GM21367 (cell line): ENCODE data around the gene ATG10.
A peak's percentile ranks its signal among the peaks of the same experiment; 100 is the strongest.
"Not testable (repeated sequence)": the region's sequence is repeated elsewhere in the genome, so short reads cannot be mapped to it uniquely, and the experiment has no call there.

Source experiments
- ATAC-seq: cut with Tn5 transposase; IDR thresholded peaks from one replicate; pipeline ENCODE4 v1.9.1; 2021; ENCODE audit not compliant: unreplicated experiment

Gene ATG10

GRCh38 chr5:82218374-82219156, 246.7 kb downstream of the ATG10 start:
- ATAC-seq: no peak

DNA sequence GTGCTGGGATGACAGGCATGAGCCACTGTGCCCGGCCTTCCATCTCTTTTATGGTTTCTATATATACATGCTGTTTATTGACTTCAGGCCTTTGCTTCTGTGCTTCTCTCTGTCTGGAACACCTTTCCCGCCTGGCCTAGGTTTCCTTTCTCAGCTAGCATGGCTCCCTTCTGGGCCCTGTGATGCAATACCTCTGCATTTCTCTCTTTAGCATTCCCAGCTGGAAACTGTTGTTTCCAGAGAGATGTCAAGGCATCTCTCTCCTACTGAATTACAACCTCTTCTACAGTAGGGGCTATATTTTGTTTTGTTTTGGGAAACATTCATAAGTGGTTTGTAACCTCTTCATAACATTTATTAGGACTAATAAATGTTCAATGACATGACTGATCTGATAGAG, 249.2 kb downstream of the ATG10 start:
- ATAC-seq: no peak

DNA sequence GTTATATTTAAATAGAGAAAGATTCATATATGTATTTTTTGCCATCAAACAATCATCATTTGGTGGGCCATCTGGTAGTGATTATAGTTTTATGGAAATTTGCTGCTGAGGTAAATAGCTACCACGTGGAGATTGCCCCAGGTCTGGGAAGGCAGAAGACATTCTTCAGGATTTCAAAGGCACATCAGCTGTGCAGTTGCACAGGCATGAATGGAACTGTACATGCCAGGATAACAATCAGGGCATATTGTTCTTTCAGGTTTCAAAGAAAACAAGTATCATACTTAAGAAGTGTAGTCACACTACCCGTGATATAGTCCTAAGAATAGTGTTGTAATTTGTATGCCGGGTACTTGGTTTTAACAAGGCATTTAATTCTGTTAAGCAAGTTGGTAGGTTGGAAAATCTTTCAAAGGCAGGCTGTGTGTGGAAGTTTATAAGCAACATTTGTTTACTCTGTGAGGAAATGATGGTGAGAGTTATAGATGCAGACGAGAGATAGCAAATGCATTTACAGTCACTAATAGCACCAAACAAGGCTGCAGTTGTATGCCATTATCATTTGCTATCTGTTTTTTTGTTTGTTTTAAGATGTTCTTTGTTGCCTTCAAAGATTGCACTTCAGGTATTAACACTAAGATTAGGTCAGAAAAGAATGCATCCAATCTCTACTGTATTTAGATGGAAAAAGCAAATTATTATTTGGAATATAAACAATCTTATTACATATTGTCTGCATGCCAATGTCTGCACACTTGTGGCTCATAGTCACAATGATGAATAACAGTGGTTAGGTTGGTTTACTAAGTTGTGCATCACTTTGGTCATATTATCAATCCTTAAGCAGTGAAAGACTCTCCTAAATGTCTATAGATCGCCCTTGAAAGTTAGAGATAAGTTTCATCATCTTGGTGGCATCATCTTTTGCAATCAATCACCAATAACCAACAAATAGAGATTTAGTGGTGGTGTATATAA, 251.1 kb downstream of the ATG10 start:
- ATAC-seq: no peak

DNA sequence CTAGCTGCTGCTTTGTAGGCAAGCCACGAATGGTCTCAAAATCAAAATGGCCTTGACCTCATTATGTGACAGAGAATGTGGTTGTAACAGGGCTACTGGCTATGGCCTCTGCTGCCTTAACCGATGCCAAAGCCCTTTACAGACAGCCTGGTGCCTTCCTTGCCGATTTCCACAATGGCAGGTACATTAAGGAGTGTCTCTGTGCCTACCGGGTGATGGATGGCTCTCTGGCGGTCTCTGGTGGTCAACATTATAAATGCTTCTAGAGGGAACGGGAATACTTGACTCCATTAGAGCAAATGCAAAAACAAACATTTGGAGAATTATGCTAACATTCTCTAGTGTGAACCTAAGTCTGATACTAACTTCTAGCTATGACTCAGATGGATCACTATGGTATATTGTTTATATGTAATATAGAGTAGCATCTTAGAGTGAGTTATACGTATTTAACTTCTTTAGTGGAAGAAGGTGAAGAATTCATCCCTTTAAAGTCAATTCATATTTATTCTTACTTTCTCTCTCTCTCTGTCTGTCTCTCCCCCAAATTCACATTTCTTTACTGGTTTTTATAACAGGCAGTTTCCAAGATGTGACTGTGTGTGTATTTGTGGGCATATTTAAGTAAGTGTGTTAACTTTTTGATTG, 253.8 kb downstream of the ATG10 start:
- ATAC-seq: peak; percentile 89

DNA sequence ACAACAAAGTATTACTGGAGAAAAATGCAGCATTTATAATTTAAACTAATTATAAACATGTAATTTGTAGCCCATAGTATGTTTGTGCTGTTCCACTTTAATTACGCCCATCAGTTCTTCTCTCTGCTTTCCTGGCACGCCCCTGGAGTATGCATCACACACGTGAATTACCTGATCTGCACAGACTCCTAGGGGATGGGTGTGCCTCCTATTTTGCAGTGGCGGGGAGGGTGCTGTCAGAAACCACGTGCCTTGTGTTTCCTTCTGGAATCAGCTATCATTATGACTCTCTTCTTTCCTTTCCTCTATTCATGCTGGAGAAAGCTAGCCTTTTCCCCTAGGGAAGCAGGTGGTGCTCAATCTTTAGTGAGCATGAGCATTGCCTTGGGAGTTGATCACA, 263.1 kb downstream of the ATG10 start:
- no peak for ATAC-seq

- ATAC-seq: no peak
Measured at GRCh38 chr5:82244151-82244550, 272.3 kb downstream of the ATG10 start.

DNA sequence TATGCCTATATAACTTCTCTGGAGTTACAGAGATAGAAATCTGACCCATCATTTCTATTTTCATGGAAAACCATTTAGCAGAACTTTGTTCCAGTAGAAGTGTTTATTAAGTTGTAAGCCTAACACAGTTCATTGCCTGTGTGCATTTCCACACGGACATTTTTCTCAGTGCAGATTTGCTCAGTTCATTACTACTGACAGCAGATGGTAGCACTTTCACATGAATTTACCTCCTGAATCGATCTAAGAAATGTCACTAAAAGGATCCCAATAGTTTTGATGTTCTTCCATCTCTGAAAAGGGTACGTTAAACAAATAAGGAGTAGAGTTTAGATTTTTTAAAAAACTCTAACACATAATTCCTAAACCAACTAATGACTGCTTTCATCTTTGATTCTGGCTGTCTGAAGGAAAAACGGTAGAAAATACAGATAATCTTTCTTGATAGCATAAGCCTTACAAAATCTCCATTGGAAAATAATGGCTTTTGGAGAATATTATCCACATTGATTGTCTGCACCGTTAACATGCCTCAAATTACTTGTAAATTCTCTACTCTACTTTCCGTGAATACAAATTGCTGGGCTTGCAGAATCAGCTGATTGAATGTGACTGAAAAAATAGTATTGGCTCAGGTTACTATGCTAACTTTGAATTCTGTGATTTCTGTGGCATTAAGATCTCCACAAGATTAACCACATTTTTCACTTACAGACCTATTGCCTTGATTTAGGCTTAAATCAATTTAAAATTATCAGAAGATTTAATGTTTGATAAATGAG, 273.2 kb downstream of the ATG10 start:
- no peak for ATAC-seq

GRCh38 chr5:82246960-82247574, 275.2 kb downstream of the ATG10 start:
- no peak for ATAC-seq

DNA sequence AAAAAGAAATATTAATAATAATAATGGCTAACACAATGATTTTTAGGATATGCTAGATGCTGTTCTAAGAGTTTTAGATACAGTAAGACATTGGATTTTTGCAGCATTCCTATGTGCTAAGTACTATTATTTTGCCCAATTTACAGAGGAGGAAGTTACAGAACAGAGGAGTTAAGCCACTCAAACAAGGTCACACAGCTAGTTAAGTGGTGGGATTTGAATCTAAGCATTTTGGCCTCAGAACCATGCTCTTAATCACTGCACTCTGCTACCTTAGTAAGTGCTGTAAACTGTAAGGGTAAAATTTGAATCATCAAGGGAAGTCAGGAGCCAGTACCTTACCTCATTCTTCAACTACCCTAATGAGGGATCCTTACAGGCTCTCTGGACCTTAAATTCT, 280.9 kb downstream of the ATG10 start:
- ATAC-seq: no peak

- no peak for ATAC-seq
Measured at GRCh38 chr5:82255844-82256243, 284.0 kb downstream of the ATG10 start.

GRCh38 chr5:82257247-82257646, 285.4 kb downstream of the ATG10 start:
- ATAC-seq: no peak

DNA sequence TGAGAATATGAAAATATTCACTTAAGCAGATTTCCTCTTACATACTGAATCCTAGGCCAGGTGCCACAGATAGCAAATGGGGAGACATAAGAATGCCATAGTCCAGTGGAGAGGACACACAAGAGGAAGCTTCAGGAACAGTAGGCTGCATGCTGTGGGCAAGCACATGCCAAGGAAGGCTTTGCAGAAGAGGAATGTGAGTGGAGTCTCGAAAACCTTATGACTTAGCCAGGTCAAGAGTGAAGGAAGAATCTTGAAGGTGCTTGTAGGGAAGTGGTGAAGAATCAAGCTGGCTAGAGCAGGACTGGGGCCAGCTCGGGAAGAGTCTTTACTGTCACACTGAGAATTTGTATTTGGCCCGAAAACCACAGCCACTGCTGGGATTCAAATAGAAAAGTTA, 285.9 kb downstream of the ATG10 start:
- no peak for ATAC-seq

GRCh38 chr5:82259172-82259800, 287.5 kb downstream of the ATG10 start:
- no peak for ATAC-seq

DNA sequence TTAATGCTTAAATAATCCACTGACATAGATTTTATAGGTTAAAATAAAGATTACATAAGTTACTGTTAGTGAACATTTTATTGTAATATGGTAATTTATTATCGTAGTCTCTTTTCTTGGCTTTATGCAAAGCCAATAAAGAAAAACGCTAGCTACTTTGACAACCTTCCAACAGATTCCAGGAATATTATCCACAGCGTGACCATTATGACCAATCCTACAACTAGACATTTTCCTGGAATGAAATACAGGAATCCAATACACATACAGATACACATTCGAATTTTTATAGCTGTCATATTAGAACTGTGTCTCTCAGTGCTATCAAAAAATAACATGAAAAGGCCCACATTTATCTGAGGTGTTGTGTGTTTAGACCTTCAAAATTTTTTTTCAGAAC, 293.2 kb downstream of the ATG10 start:
- ATAC-seq: no peak

GRCh38 chr5:82267297-82267933, 295.6 kb downstream of the ATG10 start:
- not testable (repeated sequence) for ATAC-seq

DNA sequence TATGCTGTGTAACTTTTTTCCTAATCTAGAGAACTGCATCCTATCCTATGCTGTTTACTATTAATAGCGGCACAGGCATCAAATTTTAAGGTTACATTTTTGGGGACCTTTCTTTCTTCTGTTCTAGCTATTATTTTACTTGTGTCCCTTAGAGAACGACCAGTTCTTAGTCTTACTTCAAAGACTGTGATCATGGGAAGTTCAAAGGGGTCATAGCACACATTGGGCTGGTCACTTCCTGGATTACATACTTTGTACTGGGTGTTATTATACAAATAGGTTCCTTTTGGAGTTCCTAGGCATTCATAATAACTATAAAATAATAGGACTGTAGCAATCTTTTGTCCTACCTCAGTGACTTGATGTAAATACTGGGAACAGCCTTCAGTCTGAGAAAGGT, 297.5 kb downstream of the ATG10 start:
- ATAC-seq: not testable (repeated sequence)

GRCh38 chr5:82272571-82273356, 300.9 kb downstream of the ATG10 start:
- ATAC-seq: not testable (repeated sequence)

GRCh38 chr5:82273426-82273825, 301.6 kb downstream of the ATG10 start:
- not testable (repeated sequence) for ATAC-seq
